Retinal pigment epithelial cell (primary cell): ENCODE measurements around the gene RUNX2.
"Not testable (repeated sequence)": the region's sequence is repeated elsewhere in the genome, so short reads cannot be mapped to it uniquely, and the experiment has no call there.

ENCODE experiments used
- DNase-seq: peaks from one replicate; pipeline ENCODE4 v3.0.0-alpha.2; 2010; ENCODE audit warnings: low read depth
- H3K4me3 ChIP-seq: 2 replicates; pipeline ENCODE4 v1.5.1; 2011; ENCODE audit warnings: mild to moderate bottlenecking, low read length, control low read depth, moderate library complexity
- TF ChIP-seq, protein P1 (sequence below): conservative IDR thresholded peaks from 2 replicates; pipeline ENCODE4 v1.5.1; 2011; ENCODE audit warnings: low read depth, low read length, control low read depth, inconsistent platforms

RUNX2 gene

DNA sequence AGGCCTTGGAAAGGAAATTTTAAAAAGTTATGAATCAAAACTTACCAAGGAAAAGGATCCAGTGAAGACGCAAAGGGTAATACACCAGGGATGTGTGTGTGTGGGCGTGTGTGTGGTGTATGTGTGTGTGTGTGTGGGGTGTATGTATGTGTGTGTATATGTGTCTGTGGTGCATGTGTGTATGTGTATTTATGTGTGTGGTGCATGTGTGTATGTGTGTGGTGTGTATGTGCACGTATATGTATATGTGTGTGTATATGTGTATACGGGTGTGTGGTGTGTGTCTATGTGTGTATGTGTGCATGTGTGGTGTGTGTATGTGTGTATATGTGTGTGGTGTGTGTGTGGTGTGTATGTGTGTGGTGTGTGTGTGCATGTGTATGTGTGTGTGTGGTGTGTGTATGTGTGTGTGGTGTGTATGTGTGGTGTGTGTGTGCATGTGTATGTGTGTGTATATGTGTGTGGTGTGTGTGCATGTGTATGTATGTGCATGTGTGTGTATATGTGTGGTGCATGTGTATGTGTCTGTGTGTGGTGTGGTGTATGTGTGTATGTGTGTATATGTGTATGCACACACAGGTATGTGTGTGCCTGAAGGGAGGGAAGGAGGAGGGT is 225.7 kb downstream of the RUNX2 start:
- DNase-seq, result no peak
- H3K4me3 ChIP-seq, result no peak overlapping the region
- TF ChIP-seq, protein P1, sequence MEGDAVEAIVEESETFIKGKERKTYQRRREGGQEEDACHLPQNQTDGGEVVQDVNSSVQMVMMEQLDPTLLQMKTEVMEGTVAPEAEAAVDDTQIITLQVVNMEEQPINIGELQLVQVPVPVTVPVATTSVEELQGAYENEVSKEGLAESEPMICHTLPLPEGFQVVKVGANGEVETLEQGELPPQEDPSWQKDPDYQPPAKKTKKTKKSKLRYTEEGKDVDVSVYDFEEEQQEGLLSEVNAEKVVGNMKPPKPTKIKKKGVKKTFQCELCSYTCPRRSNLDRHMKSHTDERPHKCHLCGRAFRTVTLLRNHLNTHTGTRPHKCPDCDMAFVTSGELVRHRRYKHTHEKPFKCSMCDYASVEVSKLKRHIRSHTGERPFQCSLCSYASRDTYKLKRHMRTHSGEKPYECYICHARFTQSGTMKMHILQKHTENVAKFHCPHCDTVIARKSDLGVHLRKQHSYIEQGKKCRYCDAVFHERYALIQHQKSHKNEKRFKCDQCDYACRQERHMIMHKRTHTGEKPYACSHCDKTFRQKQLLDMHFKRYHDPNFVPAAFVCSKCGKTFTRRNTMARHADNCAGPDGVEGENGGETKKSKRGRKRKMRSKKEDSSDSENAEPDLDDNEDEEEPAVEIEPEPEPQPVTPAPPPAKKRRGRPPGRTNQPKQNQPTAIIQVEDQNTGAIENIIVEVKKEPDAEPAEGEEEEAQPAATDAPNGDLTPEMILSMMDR, result no peak

DNA sequence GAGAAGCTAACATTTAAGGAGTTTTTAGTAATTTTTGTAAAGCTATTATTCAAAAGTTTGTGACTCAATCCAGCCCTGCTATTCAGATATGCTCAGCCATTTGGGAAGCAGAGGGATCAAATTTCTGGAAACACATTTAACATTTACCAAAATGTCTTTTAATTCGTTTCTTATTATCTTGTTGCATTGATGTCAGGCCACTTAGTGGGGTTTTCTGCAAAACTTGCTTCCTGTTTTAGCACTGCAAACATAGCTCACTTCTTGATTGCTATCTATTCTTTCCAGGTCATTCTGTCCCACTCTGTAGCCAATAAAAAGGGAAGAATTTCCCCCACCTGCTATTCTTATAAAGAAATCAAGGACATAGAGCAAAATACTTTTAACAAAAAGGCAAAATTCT is 226.5 kb downstream of the RUNX2 start:
- no peak for DNase-seq
- H3K4me3 ChIP-seq, result no peak overlapping the region
- TF ChIP-seq, protein P1, result no peak

DNA sequence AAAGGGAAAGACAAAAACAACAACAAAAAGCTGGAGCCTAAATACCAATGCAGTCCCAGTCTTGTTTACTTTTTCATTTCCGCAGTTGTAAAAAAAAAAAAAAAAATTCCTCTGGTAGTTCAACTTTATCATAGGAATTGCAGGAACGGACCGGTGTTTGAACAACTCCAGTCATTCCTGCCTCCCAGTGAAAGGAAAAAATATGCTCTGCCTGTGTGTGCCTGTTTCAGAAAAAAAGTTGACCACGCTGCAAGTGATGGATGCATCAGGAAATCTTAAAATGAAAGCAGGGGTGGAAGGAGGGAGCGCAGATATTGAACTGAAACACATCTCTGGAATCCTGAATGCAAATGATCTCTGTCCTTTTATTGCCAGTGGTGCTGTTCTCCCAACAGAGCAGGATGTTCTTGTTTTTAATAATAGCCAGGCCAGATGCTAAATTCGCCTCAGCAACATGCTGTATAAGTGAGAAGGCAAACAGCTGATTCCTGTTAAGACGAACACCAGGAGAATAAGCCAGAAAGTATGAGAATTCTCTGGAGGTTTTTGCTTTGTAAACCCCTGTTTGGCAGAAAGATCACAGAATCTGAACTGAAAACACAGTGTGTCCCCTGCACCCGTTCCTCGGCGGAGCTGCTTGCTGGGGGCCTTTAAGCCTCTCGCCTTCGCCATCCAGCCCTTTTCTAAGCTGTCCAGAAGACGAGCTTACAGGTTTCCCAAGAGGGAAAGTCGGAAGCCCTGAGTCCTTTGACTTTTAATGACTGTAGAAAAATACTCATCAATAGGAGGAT is 228.0 kb downstream of the RUNX2 start:
- no peak for DNase-seq
- TF ChIP-seq, protein P1, result no peak
- no peak overlapping the region for H3K4me3 ChIP-seq

DNA sequence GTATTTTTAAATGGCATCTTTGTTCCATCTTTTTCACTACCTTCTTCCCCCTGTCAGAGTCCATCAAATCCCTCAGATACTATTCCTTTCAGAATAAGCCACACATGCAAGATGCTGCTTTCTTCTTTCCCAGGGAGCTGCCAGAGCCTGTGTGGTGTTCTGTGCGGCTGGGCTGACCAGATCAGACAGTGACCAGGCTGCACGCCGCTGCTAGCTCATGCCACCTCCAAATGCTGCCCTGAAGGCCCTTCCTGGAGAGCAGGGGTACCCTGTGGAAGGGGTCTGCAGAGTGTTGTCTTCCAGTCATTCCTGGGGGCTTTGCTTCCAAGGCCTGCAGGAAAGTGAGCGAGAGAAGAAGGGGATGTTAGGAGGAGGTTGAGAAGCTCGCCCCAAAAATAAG is 228.7 kb downstream of the RUNX2 start:
- no peak for DNase-seq
- TF ChIP-seq, protein P1, result no peak
- H3K4me3 ChIP-seq, result no peak overlapping the region

DNA sequence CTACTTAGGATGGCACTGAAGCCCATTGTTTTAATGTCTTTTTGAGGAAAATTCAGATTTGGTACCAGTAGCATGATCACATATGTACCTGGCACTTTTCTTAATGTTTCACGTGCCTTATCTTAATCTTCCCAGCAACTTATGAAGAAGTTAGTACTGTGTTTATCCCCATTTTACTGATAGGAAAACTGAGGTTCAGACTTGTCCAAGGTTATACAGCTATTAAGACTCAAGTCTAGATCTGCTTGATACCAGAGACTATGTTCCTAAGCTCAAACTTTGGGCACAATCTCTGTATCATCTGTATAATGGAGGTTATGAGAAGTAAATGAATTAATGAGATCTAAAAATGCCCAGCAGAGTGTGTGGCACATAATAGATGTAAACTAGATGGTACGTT is 229.3 kb downstream of the RUNX2 start:
- TF ChIP-seq, protein P1, result no peak

DNA sequence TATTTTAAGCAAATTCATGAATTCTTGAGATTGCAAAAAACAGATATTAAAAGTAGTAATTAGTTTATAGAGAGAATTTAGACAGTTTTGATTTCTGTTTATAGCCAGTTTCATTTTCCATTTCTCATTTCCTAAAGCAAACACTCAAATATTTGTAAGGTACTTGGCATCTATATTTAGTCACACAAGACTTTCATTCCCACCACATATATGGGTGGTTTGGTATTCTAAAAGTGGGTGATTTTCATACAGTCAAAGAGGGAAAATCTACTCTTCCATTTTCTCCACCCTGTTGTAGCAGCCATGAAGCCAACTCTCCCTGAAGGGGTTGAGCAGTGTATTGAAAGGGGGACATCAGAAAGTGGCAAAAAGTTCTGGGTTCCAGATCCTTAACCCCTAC is 230.7 kb downstream of the RUNX2 start:
- TF ChIP-seq, protein P1, result no peak
- H3K4me3 ChIP-seq, result no peak overlapping the region
- no peak for DNase-seq

More for the DNA sequence above, 229.3 kb downstream of the RUNX2 start:
- DNase-seq, result no peak
- no peak overlapping the region for H3K4me3 ChIP-seq

DNA sequence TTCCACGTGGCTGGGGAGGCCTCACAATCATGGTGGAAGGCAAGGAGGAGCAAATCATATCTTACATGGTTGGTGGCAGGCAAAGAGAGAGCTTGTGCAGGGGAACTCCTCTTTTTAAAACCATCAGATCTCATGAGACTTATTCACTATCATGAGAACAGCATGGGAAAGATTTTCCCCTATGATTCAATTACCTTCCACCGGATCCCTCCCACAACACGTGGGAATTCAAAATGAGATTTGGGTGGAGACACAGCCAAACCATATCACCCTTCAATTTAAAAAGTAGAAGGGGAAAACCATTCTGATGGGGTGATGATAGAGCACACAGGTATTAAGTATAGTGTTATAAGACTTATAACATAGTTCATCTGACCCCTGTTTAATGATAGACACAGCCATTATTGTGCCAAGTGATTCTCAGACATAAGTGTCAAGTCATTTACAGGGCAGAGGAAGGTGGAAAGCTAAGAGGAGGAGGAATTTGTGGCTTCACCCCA is 232.2 kb downstream of the RUNX2 start:
- H3K4me3 ChIP-seq, DNase-seq: not testable (repeated sequence)
